HG03442 (cell line): ENCODE data around the gene LSM14B.

Source experiments
- ATAC-seq: cut with Tn5 transposase; IDR thresholded peaks from one replicate; pipeline ENCODE4 v1.9.1; 2021; ENCODE audit warnings: mild to moderate bottlenecking, moderate library complexity; ENCODE audit not compliant: unreplicated experiment

LSM14B gene

DNA sequence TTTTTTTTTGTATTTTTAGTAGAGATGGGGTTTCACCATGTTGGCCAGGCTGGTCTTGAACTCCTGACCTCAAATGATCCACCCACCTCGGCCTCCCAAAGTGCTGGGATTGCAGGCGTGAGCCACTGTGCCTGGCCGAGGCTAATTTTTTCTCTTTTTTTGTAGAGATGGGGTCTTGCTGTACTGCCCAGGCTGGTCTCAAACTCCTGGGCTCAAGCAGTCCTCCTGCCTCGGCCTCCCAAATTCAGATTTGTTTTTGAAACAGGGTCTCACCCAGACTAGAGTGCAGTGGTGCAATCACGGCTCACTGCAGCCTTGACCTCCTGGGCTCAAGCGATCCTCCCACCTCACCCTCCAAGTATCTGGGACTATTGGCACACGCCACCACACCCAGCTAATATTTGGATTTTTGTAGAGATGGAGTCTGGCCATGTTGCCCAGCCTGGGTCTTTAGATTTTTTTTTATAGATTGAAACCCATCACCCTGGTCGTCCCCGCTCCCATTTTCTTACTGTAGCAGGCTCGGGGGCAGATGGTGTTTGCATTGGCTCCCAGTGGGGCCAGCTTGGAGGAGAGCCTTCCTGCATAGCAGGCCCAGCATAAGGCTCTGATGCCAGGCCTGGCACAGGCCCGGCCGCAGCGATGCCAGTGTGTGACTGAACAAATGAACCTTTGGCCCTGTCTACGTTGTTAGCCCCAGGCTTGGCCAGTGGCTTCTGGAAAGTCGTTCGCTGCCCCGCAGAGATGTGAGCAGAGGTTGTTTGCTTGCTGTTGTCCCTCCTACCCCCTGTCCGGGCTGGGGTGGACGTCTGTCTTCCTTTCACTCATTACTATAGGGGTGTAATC lies 56.3 kb downstream of the LSM14B start:
- ATAC-seq = no peak

DNA sequence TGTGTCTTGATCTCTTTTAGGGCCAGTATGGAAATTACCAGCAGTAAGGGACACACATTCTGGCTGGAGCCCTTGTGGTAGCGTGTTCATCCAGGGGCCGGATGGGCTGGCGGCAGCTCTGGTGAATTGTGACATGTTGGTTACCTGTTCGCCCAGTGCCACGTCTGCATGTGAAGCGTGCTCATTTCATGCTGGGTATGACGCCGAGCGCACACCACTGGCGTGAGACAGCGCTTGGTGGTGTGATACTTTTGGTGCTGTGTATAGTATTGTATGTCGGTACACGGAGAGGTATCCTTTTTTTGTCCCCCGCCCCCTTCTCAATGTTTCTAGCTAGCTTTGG lies 56.9 kb downstream of the LSM14B start:
- no peak for ATAC-seq

DNA sequence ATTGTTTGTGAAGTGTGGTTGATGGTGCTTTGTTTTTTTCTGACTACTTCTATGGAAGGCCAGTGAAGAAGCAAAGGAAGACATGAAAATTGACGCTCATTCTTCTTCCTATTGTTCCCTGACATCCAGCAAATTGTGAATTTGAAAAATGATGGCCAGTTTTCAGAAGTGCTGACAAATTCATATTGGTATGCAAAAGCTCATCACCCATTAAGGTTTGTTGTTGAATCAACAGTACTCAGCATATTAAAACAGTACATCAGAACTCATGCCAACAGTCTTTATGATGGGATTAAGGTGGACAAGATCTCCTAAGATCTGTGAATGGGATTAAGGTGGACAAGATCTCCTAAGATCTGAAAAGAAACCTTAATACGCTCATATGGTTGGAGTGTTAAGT lies 59.5 kb downstream of the LSM14B start:
- ATAC-seq = no peak

GRCh38 chr20:62182469-62183425 lies 60.5 kb downstream of the LSM14B start, which contains the start of gene MTG2:
Gene MTG2 (plus strand): TSS chr20:62183028. CDS start chr20:62193421, 10,393 bp downstream.
- peak; percentile 92 for ATAC-seq

DNA sequence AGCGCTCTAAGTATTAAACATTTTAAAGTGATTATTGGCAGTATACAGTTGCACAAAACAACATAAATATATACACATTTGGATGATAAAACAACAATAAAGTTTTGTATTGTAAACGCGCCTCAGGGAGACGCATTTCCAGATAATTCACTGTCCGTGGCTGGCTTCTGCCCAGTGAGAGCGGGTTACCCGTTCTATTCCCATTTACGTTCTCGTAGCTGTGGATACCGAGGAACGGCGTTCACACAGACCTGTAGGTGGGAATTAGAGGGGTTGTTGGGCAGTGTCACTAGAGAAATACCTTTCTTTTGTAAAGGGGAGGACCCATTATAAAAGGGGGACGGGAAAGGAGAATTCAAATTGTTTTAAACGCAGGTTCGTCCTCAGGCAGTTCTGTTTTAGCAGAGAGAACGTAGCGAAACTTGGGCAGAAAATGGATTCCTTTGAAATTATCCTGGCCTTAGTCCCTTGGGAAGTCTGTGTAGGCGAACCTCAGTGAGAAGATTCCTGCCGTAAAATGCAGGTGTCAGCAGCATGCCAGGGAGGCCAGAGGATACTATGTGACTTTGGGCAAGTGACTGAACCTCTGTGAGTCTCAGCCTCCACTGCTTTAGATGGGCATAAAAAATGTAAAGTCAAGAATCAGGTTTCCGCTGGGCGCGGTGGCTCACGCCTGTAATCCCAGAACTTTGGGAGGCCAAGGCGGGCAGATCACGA lies 61.3 kb downstream of the LSM14B start:
- ATAC-seq = no peak
